ENCODE measurements around the gene DHRS1.
"Not testable (repeated sequence)": the region's sequence is repeated elsewhere in the genome, so short reads cannot be mapped to it uniquely, and the experiment has no call there.

Gene DHRS1

DNA sequence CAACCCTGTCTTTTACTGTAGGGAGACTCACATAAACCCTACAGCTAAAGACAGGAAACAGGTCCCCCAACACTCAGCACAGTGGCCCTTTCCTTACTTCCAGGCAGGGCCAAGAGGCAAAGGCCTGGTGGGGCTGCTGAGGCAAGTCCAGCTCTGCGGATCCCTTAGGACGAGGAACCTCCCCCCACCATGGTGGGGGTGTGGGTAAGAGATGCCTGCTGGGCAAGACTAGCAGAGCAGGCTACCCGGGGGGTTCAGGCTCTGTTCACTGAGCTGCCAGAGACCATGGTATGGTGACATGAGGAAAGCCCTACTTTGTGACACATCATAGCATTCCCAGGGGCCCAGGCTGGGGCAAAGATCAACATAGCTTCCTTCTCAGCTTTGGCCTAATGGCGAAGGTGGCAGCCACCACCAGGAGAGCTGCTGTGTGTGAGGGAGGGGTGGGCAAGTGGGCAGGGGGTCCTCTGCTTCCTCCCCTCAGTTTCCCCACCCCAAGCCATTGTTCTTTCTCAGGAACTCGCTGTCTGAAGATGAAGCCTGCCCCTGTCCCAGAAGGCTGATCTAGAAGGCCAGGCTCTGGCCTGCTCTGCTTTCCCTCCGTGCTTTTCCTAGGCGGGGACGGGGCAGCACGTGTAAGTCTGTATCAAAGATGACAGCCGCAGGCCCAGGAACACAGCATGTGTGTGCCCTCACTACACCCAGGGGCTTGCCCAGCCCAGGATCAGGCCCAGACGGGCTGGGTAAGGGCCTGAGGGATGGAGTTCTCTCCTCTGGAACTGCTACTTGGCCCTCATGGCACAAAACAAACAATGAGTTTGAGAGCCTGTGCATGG, 47.1 kb downstream of the DHRS1 start:
- TF ChIP-seq, protein P1, sequence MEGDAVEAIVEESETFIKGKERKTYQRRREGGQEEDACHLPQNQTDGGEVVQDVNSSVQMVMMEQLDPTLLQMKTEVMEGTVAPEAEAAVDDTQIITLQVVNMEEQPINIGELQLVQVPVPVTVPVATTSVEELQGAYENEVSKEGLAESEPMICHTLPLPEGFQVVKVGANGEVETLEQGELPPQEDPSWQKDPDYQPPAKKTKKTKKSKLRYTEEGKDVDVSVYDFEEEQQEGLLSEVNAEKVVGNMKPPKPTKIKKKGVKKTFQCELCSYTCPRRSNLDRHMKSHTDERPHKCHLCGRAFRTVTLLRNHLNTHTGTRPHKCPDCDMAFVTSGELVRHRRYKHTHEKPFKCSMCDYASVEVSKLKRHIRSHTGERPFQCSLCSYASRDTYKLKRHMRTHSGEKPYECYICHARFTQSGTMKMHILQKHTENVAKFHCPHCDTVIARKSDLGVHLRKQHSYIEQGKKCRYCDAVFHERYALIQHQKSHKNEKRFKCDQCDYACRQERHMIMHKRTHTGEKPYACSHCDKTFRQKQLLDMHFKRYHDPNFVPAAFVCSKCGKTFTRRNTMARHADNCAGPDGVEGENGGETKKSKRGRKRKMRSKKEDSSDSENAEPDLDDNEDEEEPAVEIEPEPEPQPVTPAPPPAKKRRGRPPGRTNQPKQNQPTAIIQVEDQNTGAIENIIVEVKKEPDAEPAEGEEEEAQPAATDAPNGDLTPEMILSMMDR (IDR thresholded peaks at IDR 0.05; ENCODE audit: low read depth, low read length), result no peak
- DNase-seq (ENCODE audit: low read depth, low spot score), result no peak
- H3K4me3 ChIP-seq (ENCODE audit: low read depth, low read length), result no peak overlapping the region
- in situ Hi-C loops (cut with HindIII; ENCODE audit: low sequenced_read_pairs), result no loop called here

DNA sequence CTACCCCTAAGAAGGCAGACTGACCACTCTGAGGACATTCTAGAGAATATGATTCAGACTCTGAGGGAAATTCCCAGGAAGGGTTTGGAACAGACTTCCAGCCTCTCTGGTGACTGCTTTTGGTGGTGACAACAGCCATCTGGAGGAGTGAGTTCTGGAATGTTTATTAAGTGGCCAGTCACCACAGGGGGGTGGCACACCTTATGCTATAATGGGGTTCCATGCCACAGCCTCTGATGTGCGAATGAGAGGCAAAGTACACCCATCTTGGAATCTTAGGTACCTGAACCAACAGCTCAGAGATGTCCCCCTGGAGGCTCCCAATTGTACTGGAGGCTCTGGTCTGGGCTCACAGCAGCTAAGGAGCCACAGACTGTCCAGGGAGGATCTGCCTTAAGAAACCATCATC, 47.7 kb downstream of the DHRS1 start:
- no peak for DNase-seq (ENCODE audit: low read depth, low spot score)
- in situ Hi-C loops (cut with HindIII; ENCODE audit: low sequenced_read_pairs), result no loop called here
- H3K4me3 ChIP-seq (ENCODE audit: low read depth, low read length), result no peak overlapping the region
- TF ChIP-seq, protein P1 (IDR thresholded peaks at IDR 0.05; ENCODE audit: low read depth, low read length), result no peak

DNA sequence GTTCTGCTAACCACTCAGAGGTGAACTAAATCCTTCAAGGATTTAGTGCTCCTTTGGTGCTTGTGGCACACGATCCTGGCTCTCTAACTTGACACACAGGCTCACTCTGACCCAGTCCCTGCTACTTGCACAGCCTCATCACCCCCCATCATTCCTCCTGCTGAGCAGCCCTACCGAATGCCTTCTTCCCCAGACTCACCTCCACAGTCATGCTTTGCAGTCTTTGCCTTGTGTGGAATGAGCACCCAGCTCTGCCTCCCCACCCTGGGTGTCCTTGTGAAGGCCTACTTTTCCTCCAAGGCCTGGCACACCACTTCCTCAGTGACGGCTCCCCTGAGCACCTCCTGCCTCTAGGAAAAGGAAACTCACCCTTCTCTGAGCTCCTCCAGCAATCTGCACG, 49.2 kb downstream of the DHRS1 start:
- no peak for DNase-seq (ENCODE audit: low read depth, low spot score)
- no peak overlapping the region for H3K4me3 ChIP-seq (ENCODE audit: low read depth, low read length)
- in situ Hi-C loops (cut with HindIII; ENCODE audit: low sequenced_read_pairs), result no loop called here
- TF ChIP-seq, protein P1 (IDR thresholded peaks at IDR 0.05; ENCODE audit: low read depth, low read length), result no peak

DNA sequence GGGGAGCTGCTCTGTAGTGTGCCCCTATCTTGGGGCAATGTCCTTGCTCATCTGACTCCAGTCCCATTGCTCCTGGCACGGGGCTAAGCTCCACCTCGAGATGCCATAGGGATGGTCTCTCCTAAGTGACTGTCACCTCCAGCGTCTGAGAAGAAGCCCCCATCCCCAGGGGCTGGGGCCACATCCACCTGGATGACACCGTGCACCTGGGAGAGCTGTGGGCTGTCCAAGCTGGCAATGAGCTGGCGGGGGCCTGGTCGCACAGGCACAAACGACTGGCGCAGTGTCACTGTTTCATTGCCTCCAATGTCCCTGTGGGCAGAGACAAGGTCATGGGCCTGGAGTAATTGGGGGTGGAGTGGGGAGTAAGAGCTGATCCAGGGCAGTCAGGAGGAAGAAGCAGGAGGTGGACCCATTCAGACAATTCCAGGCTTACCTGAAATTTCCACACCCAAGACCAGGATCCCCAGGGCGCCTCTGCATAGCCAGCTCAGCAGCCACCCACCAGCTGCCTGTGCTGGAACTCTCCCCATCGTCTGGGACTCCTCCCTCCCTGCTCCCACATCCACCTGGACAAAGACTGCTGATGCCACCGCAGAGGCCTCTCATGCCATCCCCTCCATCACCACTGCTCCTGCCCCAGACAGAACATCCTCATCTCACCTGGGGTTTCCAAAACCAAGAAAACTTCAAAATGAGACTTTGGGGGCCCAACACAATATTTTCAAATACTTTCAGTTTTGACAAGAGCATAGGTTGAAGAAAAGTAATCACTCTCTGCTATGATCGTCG, 50.2 kb downstream of the DHRS1 start:
- H3K4me3 ChIP-seq (ENCODE audit: low read depth, low read length), result no peak overlapping the region
- DNase-seq (ENCODE audit: low read depth, low spot score), result no peak
- TF ChIP-seq, protein P1 (IDR thresholded peaks at IDR 0.05; ENCODE audit: low read depth, low read length), result no peak
- in situ Hi-C loops (cut with HindIII; ENCODE audit: low sequenced_read_pairs), result no loop called here

DNA sequence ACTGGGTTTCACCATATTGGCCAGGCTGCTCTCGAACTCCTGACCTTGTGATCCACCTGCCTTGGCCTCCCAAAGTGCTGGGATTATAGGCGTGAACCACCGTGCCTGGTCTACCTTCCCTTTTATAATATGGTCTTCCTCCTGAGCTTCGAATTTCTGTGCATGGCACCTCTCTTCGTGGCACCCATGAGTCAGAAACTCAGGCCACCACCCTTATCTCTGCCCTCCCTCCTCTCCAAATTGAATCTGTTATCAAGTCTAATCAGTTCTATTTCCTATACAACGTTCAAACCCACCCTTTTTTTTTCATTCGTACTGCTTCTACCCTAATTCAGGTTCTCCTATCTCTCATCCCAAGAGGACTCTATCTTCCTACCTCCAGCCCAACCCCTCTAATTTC, 52.2 kb downstream of the DHRS1 start:
- TF ChIP-seq, protein P1 (IDR thresholded peaks at IDR 0.05; ENCODE audit: low read depth, low read length), result no peak
- DNase-seq (ENCODE audit: low read depth, low spot score), result no peak
- in situ Hi-C loops (cut with HindIII; ENCODE audit: low sequenced_read_pairs), result no loop called here
- H3K4me3 ChIP-seq (ENCODE audit: low read depth, low read length), result no peak overlapping the region

DNA sequence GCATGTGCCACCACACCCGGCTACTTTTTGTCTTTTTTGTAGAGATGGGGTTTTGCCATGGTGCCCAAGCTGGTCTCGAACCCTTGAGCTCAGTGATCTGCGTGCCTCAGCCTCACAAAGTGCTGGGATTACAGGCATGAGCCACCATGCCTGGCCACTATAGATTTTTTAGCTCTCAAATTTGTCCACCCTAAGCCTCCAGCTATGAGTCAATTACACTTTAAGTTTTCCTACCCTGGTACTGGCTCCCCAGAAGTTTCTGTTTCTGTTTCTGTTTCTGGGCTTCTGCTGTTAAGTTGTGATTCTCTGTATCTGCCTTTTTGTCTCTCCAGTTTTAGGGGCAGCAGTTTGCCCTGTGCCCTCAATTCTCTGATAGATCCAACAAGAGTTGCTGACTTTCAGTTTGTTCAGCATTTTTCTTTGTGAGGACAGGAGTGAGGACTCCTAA, 52.8 kb downstream of the DHRS1 start:
- DNase-seq (ENCODE audit: low read depth, low spot score), result no peak
- TF ChIP-seq, protein P1 (IDR thresholded peaks at IDR 0.05; ENCODE audit: low read depth, low read length), result no peak
- in situ Hi-C loops (cut with HindIII; ENCODE audit: low sequenced_read_pairs), result no loop called here
- H3K4me3 ChIP-seq (ENCODE audit: low read depth, low read length), result no peak overlapping the region

DNA sequence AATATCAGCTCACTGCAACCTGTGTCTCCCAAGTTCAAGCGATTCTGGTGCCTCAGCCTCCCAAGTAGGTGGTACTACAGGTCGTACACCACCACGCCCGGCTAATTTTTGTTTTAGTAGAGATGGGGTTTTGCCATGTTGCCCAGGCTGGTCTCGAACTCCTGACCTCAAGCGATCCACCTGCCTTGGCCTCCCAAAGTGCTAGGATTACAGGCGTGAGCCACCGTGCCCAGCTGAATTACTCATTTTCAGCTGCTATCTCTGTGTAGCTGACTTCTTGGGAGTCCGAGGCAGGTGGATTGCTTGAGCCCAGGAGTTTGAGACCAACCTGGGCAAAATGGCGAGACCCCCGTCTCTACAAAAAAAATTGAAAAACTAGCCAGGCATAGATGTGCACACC, 54.2 kb downstream of the DHRS1 start:
- H3K4me3 ChIP-seq (ENCODE audit: low read depth, low read length); in situ Hi-C loops (cut with HindIII; ENCODE audit: low sequenced_read_pairs); DNase-seq (ENCODE audit: low read depth, low spot score): not testable (repeated sequence)
